Ishikawa (cell line): ENCODE results near the gene GNB1L.

ENCODE experiments used
- CREB1 ChIP-seq: IDR thresholded peaks from 2 replicates; pipeline ENCODE4 v1.6.1; 2012; ENCODE audit warnings: low read depth
- EGR1 ChIP-seq: IDR thresholded peaks from 2 replicates; pipeline ENCODE4 v1.6.1; 2012
- RAD21 ChIP-seq: IDR thresholded peaks from 2 replicates; pipeline ENCODE4 v1.6.1; 2012; ENCODE audit warnings: low read depth
- TAF1 ChIP-seq: IDR thresholded peaks from 2 replicates; pipeline ENCODE4 v1.6.1; 2012; ENCODE audit warnings: low read depth, mild to moderate bottlenecking
- TF ChIP-seq, protein P1 (sequence below): IDR thresholded peaks from 2 replicates; pipeline ENCODE4 v1.6.1; 2012; ENCODE audit warnings: low read depth, mild to moderate bottlenecking
- TF ChIP-seq, protein P2 (sequence below): IDR thresholded peaks from 2 replicates; pipeline ENCODE4 v1.6.1; 2012

DNA sequence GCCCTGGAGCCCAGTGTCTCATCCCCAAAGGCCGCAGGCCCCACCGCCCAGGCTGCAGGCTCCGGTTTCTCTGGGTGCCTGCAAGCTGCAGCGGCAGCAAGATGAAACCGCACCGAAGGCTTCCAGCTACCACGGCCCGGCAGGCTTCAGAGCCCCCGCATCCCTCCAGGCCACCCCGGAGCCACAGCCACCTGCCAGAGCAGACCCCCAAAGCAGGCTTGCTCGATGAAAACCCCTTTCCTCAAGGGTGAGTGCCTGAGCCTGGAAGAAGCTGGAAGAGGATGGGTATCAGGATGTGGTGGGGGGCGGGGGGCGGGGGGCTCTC is 24.5 kb upstream of the GNB1L start:
- TF ChIP-seq, protein P1, sequence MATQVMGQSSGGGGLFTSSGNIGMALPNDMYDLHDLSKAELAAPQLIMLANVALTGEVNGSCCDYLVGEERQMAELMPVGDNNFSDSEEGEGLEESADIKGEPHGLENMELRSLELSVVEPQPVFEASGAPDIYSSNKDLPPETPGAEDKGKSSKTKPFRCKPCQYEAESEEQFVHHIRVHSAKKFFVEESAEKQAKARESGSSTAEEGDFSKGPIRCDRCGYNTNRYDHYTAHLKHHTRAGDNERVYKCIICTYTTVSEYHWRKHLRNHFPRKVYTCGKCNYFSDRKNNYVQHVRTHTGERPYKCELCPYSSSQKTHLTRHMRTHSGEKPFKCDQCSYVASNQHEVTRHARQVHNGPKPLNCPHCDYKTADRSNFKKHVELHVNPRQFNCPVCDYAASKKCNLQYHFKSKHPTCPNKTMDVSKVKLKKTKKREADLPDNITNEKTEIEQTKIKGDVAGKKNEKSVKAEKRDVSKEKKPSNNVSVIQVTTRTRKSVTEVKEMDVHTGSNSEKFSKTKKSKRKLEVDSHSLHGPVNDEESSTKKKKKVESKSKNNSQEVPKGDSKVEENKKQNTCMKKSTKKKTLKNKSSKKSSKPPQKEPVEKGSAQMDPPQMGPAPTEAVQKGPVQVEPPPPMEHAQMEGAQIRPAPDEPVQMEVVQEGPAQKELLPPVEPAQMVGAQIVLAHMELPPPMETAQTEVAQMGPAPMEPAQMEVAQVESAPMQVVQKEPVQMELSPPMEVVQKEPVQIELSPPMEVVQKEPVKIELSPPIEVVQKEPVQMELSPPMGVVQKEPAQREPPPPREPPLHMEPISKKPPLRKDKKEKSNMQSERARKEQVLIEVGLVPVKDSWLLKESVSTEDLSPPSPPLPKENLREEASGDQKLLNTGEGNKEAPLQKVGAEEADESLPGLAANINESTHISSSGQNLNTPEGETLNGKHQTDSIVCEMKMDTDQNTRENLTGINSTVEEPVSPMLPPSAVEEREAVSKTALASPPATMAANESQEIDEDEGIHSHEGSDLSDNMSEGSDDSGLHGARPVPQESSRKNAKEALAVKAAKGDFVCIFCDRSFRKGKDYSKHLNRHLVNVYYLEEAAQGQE: no peak
- TF ChIP-seq CREB1 (no peak), RAD21 (no peak), TAF1 (no peak), EGR1 (no peak)
- TF ChIP-seq, protein P2, sequence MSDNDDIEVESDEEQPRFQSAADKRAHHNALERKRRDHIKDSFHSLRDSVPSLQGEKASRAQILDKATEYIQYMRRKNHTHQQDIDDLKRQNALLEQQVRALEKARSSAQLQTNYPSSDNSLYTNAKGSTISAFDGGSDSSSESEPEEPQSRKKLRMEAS: no peak
